ENCODE measurements around the gene LRRC3C.
A peak's percentile ranks its signal among the peaks of the same experiment; 100 is the strongest.

The LRRC3C gene

DNA sequence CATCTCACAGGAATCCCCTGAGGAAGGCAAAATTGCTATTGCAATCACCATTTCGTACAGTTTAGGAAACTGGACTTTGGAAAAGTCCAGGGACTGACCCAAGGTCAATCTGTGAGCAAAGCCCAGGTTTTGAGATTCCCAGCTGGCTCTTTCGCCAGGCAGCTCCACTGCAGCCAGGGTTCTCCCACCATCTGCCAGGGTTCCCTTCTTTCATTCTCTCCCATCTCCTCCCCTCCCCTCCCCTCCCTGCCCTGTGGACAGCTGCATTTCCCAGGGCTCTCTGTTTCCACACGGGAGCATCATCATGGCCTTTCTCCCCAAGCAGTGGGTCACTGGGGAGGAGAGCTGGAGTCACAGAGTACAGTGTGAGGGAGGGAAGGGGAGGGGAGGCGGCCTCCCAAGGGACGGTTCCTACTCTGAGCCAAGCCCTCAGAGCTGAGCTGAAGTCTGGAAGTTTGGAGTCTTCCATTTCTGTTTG, 23.4 kb downstream of the LRRC3C start:
- DNase-seq: no peak

DNA sequence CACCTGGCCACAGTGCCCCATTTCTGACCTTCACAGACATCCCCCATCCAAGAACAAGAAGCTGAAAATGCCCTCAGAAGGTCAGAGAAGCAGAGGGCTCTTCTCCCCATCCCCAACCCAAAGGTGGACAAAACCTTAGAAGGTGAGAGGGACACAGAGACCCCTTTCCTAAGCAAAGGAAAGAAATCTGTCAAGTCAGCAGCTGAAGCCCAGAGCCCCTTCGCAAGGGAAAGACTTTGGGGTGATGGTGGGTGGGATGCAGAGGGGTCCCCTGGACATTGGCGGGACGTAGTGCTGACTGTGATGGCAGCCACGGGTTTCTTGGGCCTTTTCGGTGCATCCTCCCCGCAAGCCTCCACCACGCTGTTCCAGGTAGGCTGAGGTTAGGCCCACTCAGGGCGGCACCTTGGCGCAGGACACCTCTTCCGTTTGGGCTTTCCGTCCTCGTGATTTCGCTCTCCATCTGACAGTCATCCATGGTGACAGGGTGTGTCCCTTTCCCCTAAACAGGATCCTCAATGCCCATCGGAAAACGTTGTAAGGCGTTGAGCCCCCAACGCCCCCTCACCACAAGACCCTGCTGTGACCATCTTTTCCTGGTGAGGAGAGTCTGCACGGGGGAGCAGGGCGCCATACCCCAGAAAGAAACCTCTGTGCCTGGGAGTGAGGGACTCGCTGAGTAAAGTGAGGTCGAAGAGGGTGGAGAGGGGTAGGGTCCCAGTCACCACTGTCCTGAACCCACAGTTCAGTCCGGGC, 24.6 kb downstream of the LRRC3C start:
- no peak for DNase-seq

DNA sequence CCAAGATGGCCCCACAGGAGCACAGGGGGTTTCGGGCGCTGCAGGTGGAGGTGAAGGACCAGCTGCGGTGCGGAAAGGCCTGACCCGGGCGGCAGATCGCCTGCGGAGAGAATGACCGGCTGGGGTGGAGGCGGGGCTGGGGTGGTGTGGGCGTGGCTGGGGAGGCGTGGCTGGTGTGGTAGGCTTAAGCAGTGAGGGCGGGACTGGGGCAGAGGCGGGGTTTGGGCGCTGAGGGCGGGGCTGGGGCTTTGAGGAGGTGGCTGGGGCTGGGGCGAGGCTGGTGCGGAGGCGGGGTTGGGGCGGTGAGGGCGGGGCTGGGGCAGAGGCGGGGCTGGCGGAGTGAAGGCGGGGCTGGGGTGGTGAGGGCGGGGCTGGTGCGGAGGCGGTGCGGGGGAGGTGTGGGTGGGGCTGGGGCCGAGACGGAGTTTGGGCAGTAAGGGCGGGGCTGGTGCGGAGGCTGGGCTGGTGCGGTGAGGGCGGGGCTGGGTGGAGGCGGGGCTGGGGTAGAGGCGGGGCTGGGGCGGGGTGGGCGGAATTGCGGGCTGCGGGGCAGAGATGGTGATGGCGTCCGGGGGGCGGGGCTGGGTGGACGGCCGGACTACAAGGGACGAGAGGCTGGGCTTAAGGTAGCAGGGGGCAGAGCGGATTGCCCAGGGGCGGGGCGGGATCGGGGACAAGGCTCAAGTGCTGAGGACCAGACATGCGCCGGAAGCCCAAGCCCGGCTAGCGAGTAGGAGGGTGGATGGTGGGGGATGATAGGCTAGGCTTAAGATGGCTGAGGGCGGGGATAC, 25.3 kb downstream of the LRRC3C start:
- DNase-seq: peak; percentile 96

- DNase-seq: no peak
These were observed 25.9 kb downstream of the LRRC3C start for GRCh38 chr17:39953471-39953888.

GRCh38 chr17:39954876-39955275, 27.3 kb downstream of the LRRC3C start:
- DNase-seq: no peak

DNA sequence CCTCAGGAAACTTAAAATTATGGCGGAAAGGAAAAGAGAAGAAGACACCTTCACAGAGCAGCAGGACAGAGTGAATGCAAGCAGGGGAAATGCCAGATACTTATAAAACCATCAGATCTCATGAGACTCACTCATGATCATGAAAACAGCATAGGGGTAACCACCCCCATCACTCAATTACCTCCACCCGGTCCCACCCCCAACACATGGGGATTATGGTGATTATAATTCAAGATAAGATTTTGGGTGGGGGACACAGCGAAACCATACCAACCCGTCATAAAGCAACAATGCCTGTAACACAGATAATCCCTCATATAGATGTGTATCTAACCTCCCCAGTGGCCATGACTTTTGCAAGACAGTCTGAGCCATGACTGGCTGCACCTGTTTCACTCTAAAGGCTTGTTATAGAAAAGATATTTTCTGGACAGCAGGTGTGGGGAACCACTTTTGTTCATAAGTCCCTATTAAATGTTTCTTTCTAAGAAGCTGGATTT, 28.2 kb downstream of the LRRC3C start:
- no peak for DNase-seq

DNA sequence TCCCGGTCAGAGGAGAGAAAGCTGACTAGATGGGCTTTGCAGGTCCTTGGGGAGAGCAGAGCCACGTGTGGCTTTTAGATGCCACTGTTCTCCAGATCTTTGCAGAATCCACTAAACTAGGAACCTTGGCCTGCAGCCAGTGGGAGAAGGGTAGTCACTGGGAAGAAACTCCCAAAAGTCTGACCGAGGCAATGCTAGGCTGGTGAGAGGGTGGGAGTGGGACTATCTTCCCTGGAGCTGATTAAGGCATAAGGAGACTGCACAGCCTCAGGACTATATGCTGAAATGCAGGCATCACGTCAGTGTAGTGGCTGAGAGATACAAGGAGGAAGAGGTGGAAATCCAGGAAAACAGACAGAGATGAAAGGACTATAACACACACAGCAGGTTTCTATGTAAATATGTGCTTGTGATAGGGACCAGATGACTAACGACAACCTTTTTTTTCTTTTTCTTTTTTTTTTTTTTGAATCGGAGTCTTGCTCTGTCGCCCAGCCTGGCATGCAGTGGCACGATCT, 33.1 kb downstream of the LRRC3C start:
- no peak for DNase-seq

DNA sequence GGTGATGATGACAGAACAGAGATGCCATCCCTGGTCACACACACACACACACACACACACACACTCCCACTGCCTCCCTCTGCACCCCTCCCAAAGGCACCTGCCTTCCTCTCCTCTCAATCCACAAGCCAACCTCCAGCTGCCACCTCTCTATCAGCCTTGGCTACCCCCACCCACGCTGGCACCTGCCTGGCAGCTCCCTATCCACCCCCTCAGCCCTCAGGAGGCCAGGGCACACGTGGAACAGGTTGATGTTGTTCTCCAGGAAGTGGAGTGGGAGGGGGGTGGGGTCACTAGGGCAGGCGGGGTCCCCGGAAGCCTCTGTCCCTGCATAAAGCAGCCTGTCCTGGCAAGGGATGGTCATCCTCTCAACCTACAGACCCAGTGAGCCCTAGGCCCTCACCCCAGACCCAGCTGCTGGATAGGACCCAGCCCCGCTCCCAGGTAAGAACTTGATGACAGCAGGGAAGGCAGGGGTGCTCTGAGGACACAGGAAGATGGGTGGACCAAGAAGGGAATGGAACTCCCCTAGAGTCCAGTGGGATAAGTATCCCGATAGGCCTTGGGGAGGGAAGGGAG, 35.2 kb downstream of the LRRC3C start, which contains the start of gene GSDMA:
GSDMA (plus strand) TSS at position 363 of the 579 bp plus-strand sequence. CDS start 2,684 bp downstream, outside the sequence.
- no peak for DNase-seq

DNA sequence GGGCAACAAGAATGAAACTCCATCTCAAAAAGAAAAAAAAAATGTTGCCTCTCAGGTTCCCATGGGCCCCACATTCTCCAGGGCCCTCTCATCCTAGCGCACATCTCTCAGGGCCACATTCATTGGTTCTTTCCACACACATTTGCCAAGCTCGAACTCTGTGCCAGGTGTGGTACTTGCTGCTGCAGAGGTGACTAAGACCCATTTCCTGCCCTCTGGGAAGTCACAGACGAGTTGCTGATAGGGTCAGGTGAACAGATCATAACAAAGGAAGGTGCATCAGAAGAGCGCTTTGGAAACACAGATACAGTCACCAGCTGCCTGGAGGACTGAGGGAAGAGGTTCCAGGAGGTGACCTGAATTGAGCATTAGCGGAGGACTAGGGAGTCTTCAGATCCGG, 36.3 kb downstream of the LRRC3C start:
- no peak for DNase-seq

GRCh38 chr17:39965017-39965699, 37.6 kb downstream of the LRRC3C start:
- DNase-seq: no peak

- DNase-seq: no peak
These were observed 39.2 kb downstream of the LRRC3C start for GRCh38 chr17:39966771-39967170.

GRCh38 chr17:39968761-39969160, 41.2 kb downstream of the LRRC3C start:
- DNase-seq: no peak

DNA sequence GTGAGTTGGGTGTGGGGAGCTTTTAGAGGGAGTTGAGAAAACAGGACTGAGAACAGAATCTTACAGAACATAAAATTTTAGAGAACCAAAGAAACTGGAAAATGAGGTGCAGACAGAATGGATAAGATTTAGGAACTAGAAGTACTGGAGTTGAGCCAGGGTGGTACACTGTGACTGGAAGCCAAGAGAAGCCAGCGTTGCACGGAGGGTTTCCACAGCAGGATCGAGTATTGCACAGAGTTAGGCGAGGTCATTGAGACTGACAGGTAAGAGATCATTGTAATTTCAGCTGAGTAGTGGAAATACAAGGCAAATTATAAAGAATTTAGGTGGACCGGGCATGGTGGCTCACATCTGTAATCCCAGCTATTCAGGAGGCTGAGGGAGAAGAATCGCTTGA, 41.8 kb downstream of the LRRC3C start:
- DNase-seq: no peak

GRCh38 chr17:39970157-39970692, 42.7 kb downstream of the LRRC3C start:
- no peak for DNase-seq

GRCh38 chr17:39971076-39971603, 43.6 kb downstream of the LRRC3C start:
- no peak for DNase-seq

- DNase-seq: no peak
These were observed 44.7 kb downstream of the LRRC3C start for GRCh38 chr17:39972271-39972670.

DNA sequence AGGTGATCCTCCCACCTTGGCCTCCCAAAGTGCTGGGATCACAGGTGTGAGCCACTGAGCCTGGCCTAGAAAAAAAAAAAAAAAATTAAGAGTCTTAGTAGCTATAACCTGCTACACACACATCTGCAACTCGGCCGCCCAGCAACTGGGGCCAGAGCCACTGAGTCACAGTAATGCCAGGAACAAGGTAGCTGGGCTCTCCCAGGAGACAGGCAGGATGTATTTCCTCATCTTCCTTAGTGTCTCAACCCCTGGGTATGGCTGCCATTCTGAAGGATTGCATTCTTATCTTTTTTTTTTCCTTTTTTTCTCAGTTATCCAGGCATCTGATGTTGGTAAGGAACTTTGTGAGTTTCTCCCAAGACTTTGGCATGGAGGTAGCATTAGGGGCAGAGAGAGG, 46.0 kb downstream of the LRRC3C start:
- no peak for DNase-seq

DNA sequence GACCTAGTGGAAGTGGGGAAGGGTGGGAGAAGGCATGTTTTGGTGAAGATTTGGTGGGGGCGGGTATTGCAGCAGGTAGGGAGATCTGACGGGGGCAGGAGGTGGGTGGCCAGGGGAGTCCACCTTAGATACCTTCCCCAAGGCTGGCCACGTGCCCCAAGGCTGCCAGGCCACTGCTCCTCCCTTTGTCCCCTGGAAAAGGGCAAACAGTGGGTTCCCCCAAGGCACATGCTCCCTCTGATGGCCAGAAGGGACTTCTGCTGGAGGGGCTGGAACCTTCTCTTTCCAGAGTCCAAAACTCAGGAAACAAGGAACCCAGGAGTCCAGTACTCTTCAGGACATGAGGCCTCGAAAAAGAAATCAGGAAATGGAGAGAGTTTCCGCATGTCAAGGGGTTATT, 46.9 kb downstream of the LRRC3C start:
- no peak for DNase-seq

DNA sequence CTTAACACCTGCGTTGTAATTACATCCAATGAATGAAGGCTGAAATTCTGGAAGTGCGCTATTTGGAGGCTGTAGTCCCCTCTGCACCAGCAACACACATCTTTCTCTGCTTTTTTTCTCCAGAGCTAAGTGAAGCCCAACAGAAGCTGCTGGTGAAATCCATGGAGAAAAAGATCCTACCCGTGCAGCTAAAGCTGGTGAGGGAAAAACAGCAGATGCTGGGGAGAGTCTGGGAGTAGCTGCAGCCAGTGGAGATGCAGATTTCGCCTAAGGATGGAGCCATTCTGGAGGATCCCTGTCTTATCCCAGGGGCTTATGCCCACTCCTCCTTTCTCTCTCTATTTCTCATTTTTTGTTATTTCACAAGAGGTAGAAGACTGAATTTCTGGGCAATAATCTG, 48.3 kb downstream of the LRRC3C start:
- DNase-seq: no peak

DNA sequence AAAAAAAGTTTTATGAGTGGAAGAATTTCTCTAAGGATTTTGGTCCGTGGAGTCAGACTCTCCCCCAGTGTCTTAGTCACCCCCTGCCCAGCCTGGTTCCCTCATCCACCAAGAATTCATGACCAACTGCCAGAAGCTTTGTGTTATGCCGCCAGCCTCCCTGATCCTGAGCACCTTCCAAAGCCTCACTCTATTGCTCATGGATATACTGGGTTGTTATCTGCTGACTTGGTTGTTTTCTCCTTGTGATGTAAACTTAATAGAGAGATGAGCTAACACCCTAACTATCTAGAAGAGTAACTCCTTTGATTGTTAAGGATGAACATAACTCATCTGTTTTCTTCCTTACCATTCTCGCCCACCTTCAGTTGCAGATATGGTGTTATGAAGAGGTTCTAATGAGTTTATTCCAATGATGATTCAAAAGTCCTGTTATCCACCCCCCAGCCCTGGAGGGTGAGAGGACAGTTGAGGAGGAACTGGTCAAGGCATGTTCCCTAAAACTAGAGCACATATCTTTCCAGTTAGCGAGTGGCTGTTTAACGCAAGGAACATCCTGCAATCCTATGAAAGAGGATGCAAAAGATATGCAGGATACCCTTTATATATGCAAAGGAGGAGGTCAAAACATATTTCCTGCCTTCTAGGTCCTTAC, 51.6 kb downstream of the LRRC3C start:
- no peak for DNase-seq

DNA sequence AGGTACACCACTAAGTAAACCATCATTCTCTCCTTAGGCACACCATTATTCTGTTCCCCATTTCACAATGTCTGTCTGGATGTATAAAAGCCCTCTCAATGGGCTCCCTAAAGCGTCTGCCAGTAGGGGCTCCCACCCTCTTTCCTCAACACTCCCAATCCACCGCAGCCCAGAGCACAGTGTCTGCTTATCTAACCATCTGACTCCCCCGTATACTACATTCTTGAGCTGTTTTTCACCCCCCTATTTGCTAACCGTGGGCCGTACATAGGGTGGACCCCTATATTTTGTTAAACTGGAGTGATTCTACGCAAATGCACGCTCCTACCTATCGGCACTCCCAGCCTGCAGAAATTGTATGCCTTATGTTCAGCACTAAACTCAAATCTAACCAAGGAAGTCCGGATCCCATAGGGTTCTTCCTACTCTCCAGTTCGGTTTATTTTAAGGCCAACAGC, 52.4 kb downstream of the LRRC3C start:
- DNase-seq: no peak

Data from activated gamma-delta T cell (primary cell).